H9 (cell line): ENCODE measurements around the gene TRIOBP. TPM values are rescaled to one million over a fixed set of nuclear protein-coding genes. Genes with fewer than 3 reads are reported as not detected.

ENCODE experiments used
- DNase-seq: peaks from one replicate; pipeline ENCODE4 v3.0.0-alpha.2; 2017
- H2AFZ ChIP-seq: one replicate; pipeline ENCODE4 v1.6.1; 2013; ENCODE audit warnings: mild to moderate bottlenecking, low read length, control low read depth, moderate library complexity
- H2AK5ac ChIP-seq: 2 replicates; pipeline ENCODE4 v1.6.1; 2013; ENCODE audit warnings: low read length, control low read depth, mixed read lengths; ENCODE audit not compliant: insufficient read length
- H2BK120ac ChIP-seq: one replicate; pipeline ENCODE4 v1.6.1; 2013; ENCODE audit warnings: low read depth, mild to moderate bottlenecking, low read length, control low read depth, inconsistent platforms; ENCODE audit not compliant: poor library complexity, severe bottlenecking
- H2BK12ac ChIP-seq: 2 replicates; pipeline ENCODE4 v1.6.1; 2013; ENCODE audit warnings: low read length, control low read depth, mixed read lengths, low read depth; ENCODE audit not compliant: insufficient read length
- H2BK15ac ChIP-seq: 2 replicates; pipeline ENCODE4 v1.6.1; 2013; ENCODE audit warnings: low read depth, low read length, control low read depth
- H2BK20ac ChIP-seq: one replicate; pipeline ENCODE4 v1.6.1; 2013; ENCODE audit warnings: low read depth, mild to moderate bottlenecking, low read length, control low read depth, inconsistent platforms; ENCODE audit not compliant: poor library complexity, severe bottlenecking
- H2BK5ac ChIP-seq: 2 replicates; pipeline ENCODE4 v1.6.1; 2013; ENCODE audit warnings: low read length, control low read depth, mixed read lengths; ENCODE audit not compliant: insufficient read length
- H3K14ac ChIP-seq: 2 replicates; pipeline ENCODE4 v1.6.1; 2013; ENCODE audit warnings: low read length, control low read depth; ENCODE audit not compliant: insufficient read depth
- H3K18ac ChIP-seq: 2 replicates; pipeline ENCODE4 v1.6.1; 2013; ENCODE audit warnings: low read depth, mild to moderate bottlenecking, mixed read lengths, low read length, control low read depth; ENCODE audit not compliant: insufficient read length
- H3K23ac ChIP-seq: 2 replicates; pipeline ENCODE4 v1.6.1; 2013; ENCODE audit warnings: low read length, control low read depth, mixed read lengths, low read depth; ENCODE audit not compliant: insufficient read length
- H3K23me2 ChIP-seq: 2 replicates; pipeline ENCODE4 v1.6.1; 2013; ENCODE audit warnings: low read depth, mild to moderate bottlenecking, mixed read lengths, low read length, control low read depth; ENCODE audit not compliant: insufficient read length, poor library complexity, severe bottlenecking
- H3K27ac ChIP-seq: 2 replicates; pipeline ENCODE4 v1.5.1; 2013; ENCODE audit warnings: low read length, control low read depth, mixed read lengths, low read depth; ENCODE audit not compliant: insufficient read length
- H3K27me3 ChIP-seq: 2 replicates; pipeline ENCODE4 v1.6.1; 2013; ENCODE audit warnings: low read length, control low read depth, inconsistent platforms; ENCODE audit not compliant: insufficient read depth
- H3K4ac ChIP-seq: 2 replicates; pipeline ENCODE4 v1.6.1; 2013; ENCODE audit warnings: low read depth, mild to moderate bottlenecking, control low read depth, inconsistent platforms, low read length, moderate library complexity
- H3K4me1 ChIP-seq: 2 replicates; pipeline ENCODE4 v1.6.1; 2013; ENCODE audit warnings: low read length, control low read depth, inconsistent platforms; ENCODE audit not compliant: insufficient read depth
- H3K4me2 ChIP-seq: 2 replicates; pipeline ENCODE4 v1.6.1; 2013; ENCODE audit warnings: low read length, control low read depth, mixed read lengths; ENCODE audit not compliant: insufficient read length, insufficient read depth
- H3K56ac ChIP-seq: 2 replicates; pipeline ENCODE4 v1.6.1; 2013; ENCODE audit warnings: low read depth, mild to moderate bottlenecking, mixed read lengths, low read length, control low read depth; ENCODE audit not compliant: insufficient read length
- H3K79me1 ChIP-seq: 2 replicates; pipeline ENCODE4 v1.6.1; 2013; ENCODE audit warnings: low read depth, mild to moderate bottlenecking, moderate library complexity, low read length, control low read depth, inconsistent platforms; ENCODE audit not compliant: insufficient read depth, poor library complexity, severe bottlenecking
- H3K79me2 ChIP-seq: 2 replicates; pipeline ENCODE4 v1.6.1; 2013; ENCODE audit warnings: low read length, control low read depth, inconsistent platforms; ENCODE audit not compliant: insufficient read depth
- H3K9ac ChIP-seq: 2 replicates; pipeline ENCODE4 v1.6.1; 2013; ENCODE audit warnings: low read length, control low read depth, mixed read lengths; ENCODE audit not compliant: insufficient read length; ENCODE audit errors: extremely low read depth
- H3K9me3 ChIP-seq: one replicate; pipeline ENCODE4 v1.6.1; 2013; ENCODE audit warnings: low read depth, low read length, inconsistent platforms; ENCODE audit not compliant: control insufficient read depth
- H3T11ph ChIP-seq: one replicate; pipeline ENCODE4 v1.6.1; 2013; ENCODE audit warnings: mild to moderate bottlenecking, low read length, control low read depth, inconsistent platforms
- H4K20me1 ChIP-seq: one replicate; pipeline ENCODE4 v1.6.1; 2013; ENCODE audit not compliant: control insufficient read depth, insufficient read length, insufficient read depth
- H4K5ac ChIP-seq: 2 replicates; pipeline ENCODE4 v1.6.1; 2013; ENCODE audit warnings: low read depth, mild to moderate bottlenecking, mixed read lengths, low read length, control low read depth; ENCODE audit not compliant: insufficient read length
- H4K8ac ChIP-seq: replicated peaks from 2 replicates; pipeline ENCODE4 v1.6.1; 2013; ENCODE audit warnings: low read length, control low read depth, mixed read lengths, low read depth; ENCODE audit not compliant: insufficient read length
- H4K91ac ChIP-seq: 2 replicates; pipeline ENCODE4 v1.6.1; 2013; ENCODE audit warnings: low read depth, mild to moderate bottlenecking, moderate library complexity, mixed read lengths, low read length, control low read depth; ENCODE audit not compliant: insufficient read length
- H3K27ac Mint-ChIP-seq, 3 experiments: 2 replicates in 2 of 3; 3 replicates in 1 of 3; pipeline ENCODE4 v1.8.0; 2020 to 2021; ENCODE audit warnings: mixed read lengths in 3 of 3, mild to moderate bottlenecking in 1 of 3, moderate library complexity in 1 of 3
- H3K27me3 Mint-ChIP-seq: 2 replicates; pipeline ENCODE4 v1.8.0; 2021; ENCODE audit warnings: low read depth, mild to moderate bottlenecking, moderate library complexity, mixed read lengths
- H3K36me3 Mint-ChIP-seq, 3 experiments: 2 replicates in 2 of 3; 3 replicates in 1 of 3; pipeline ENCODE4 v1.8.0; 2020 to 2021; ENCODE audit warnings: low read depth in 3 of 3, mixed read lengths in 3 of 3; ENCODE audit not compliant: insufficient read depth in 1 of 3
- H3K4me1 Mint-ChIP-seq, 2 experiments: 2 replicates each; pipeline ENCODE4 v1.8.0; 2020; ENCODE audit warnings: mixed read lengths in 2 of 2
- H3K4me3 Mint-ChIP-seq, 2 experiments: 2 replicates in 1 of 2; 3 replicates in 1 of 2; pipeline ENCODE4 v1.8.0; 2020 to 2021; ENCODE audit warnings: mild to moderate bottlenecking in 2 of 2, mixed read lengths in 2 of 2, moderate library complexity in 1 of 2
- H3K9me3 Mint-ChIP-seq, 2 experiments: 2 replicates in 1 of 2; 3 replicates in 1 of 2; pipeline ENCODE4 v1.8.0; 2020; ENCODE audit warnings: mild to moderate bottlenecking in 2 of 2, mixed read lengths in 2 of 2, moderate library complexity in 1 of 2
- WGBS: extraction: QIAGEN DNeasy Blood & Tissue Kit; methylation state at CpG from one replicate; pipeline ENCODE4 v1.1.7; 2013; ENCODE audit warnings: missing lambda C conversion rate, low lambda C conversion rate, mixed read lengths; ENCODE audit not compliant: insufficient read length; ENCODE audit errors: extremely low coverage; 5-methylcytosine and 5-hydroxymethylcytosine counted together
- total RNA-seq: library from RNA; stranded (reverse); gene quantifications from 2 replicates; pipeline ENCODE4 v1.2.1, GENCODE V29; 2021
- TF ChIP-seq, protein P1 (sequence below): fragments of 200-600 bp; sonication (generic); conservative IDR thresholded peaks from 3 replicates; pipeline ENCODE4 v1.8.0; 2021; ENCODE audit warnings: antibody characterized with exemption, mild to moderate bottlenecking

The TRIOBP gene
- total RNA-seq, 1 experiment from 2014 or later, result 52.7 TPM

DNA sequence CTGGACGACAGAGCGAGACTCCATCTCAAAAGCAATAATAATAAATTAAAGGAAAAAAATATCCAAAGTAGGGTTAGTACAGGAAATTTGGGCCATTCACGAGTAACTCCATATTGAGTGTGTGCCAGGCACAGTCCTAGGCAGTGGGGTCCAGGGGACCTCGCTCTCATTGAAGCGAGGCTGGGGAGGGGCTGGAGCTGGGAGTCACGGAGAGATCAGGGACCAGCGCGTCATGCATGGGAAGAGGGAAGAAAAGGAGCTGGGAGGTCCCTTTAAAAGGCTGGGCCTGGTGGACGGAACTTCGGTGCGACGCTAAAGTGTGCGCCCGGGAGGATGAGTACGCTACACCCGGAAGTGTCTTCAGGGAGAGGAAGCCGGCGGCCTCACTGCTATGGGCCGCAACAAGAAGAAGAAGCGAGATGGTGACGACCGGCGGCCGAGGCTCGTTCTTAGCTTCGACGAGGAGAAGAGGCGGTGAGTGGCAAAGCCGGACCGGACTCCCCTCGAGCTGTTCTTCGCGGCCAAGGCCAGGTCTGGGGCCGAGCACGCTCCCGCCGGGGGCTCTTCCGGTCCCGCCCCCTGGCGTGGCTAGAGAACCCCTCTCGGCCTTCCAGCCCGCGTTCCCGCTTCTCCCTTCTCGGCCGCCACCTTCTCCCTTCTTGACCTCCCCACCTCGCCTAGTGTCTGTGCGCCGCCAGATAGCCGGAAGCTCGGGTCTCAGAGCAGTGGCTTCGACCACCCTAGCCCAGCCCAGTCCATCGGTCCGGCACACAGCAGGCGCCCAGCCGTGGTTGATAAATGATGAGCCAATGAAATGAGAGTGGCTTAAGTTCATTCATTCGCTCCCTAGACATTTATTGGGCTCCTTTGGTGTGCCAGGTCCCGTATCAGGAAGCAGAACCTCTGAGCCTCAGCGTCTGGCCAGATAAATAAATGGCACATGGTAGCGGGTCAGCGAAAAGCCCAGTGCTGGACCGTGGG is 10.6 kb upstream of the TRIOBP start, which contains the start of gene NOL12:
NOL12 (plus strand) TSS at position 342 of the 981 bp plus-strand sequence; CDS start at position 392, 50 bp downstream.
- Mint-ChIP-seq H3K36me3 (peaks cover 10 to 23% (median 22%) of the 10 kb centered on the region in 3 experiments), H3K4me3 (peak within 1 kb of the TSS; percentile 92 to 96), H3K4me1 (peaks cover 8 to 16% of the 10 kb centered on the region in 2 experiments), H3K27me3 (no peaks in the 10 kb centered on the region), H3K27ac (peak within 1 kb of the TSS; percentile 92 to 98 (median 92)), H3K9me3 (no peaks in the 10 kb centered on the region)
- no peak within 1 kb of the TSS for H2AK5ac ChIP-seq
- no peak within 1 kb of the TSS for H3K27ac ChIP-seq
- peak; percentile 90 for DNase-seq
- no peak within 1 kb of the TSS for H2BK12ac ChIP-seq
- H4K8ac ChIP-seq, result no peak within 1 kb of the TSS
- no peak within 1 kb of the TSS for H4K91ac ChIP-seq
- H3K56ac ChIP-seq, result no peak within 1 kb of the TSS
- no peaks in the 10 kb centered on the region for H3K4me1 ChIP-seq
- H2BK20ac ChIP-seq, result no peak within 1 kb of the TSS
- H3K79me2 ChIP-seq, result no peaks in the 10 kb centered on the region; the same call in 1 of the 2 replicates
- H3K79me1 ChIP-seq, result no peaks in the 10 kb centered on the region
- H3K23me2 ChIP-seq, result peaks cover 9% of the 10 kb centered on the region
- H4K20me1 ChIP-seq, result no peaks in the 10 kb centered on the region
- TF ChIP-seq, protein P1, sequence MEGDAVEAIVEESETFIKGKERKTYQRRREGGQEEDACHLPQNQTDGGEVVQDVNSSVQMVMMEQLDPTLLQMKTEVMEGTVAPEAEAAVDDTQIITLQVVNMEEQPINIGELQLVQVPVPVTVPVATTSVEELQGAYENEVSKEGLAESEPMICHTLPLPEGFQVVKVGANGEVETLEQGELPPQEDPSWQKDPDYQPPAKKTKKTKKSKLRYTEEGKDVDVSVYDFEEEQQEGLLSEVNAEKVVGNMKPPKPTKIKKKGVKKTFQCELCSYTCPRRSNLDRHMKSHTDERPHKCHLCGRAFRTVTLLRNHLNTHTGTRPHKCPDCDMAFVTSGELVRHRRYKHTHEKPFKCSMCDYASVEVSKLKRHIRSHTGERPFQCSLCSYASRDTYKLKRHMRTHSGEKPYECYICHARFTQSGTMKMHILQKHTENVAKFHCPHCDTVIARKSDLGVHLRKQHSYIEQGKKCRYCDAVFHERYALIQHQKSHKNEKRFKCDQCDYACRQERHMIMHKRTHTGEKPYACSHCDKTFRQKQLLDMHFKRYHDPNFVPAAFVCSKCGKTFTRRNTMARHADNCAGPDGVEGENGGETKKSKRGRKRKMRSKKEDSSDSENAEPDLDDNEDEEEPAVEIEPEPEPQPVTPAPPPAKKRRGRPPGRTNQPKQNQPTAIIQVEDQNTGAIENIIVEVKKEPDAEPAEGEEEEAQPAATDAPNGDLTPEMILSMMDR, result no peak; the same call in 2 of the 3 replicates
- H3K4me2 ChIP-seq, result peak within 1 kb of the TSS; percentile 75
- no peak within 1 kb of the TSS for H3T11ph ChIP-seq
- no peak within 1 kb of the TSS for H2BK15ac ChIP-seq
- peak within 1 kb of the TSS; percentile 84 for H3K18ac ChIP-seq
- WGBS, result no CpG with 5 or more reads among the region's 62 CpGs
- H4K5ac ChIP-seq, result no peak within 1 kb of the TSS
- H2BK120ac ChIP-seq, result no peak within 1 kb of the TSS
- no peak within 1 kb of the TSS for H2BK5ac ChIP-seq
- H3K14ac ChIP-seq, result peak within 1 kb of the TSS; percentile 83; the same call in 1 of the 2 replicates
- H3K23ac ChIP-seq, result no peak within 1 kb of the TSS
- no peaks in the 10 kb centered on the region for H3K27me3 ChIP-seq
- no peaks in the 10 kb centered on the region for H3K9me3 ChIP-seq
- H2AFZ ChIP-seq, result no peak within 1 kb of the TSS
- peak within 1 kb of the TSS; percentile 56 for H3K9ac ChIP-seq
- no peak within 1 kb of the TSS for H3K4ac ChIP-seq
